Measurements from ENCODE around the gene NCOA3. TPM values are rescaled to one million over a fixed set of nuclear protein-coding genes. Genes with fewer than 3 reads are reported as not detected.

NCOA3 gene
- total and polyA plus RNA-seq, 10 of the 15 experiments (the other 5 are each of a cell fraction or from before 2014, with no cell fraction given): 16.9 to 96.2 (median 73.6) TPM

GRCh38 chr20:47508278-47508677 is 6.6 kb downstream of the NCOA3 start (continued):
- TF ChIP-seq ZNF24 (IDR thresholded peaks at IDR 0.05) (0 out of 2 replicates have a peak, but pooled peaks have one; percentile 11), POLR2AphosphoS5 (IDR thresholded peaks at IDR 0.05; ENCODE audit: low read length) (no peak), NR2C1 (IDR thresholded peaks at IDR 0.05) (no peak), BCLAF1 (IDR thresholded peaks at IDR 0.05) (no peak), MYC (IDR thresholded peaks at IDR 0.05; ENCODE audit: insufficient read depth, insufficient read length, insufficient replicate concordance, low read length, severe bottlenecking) (no peak)
- TF ChIP-seq, protein P1, sequence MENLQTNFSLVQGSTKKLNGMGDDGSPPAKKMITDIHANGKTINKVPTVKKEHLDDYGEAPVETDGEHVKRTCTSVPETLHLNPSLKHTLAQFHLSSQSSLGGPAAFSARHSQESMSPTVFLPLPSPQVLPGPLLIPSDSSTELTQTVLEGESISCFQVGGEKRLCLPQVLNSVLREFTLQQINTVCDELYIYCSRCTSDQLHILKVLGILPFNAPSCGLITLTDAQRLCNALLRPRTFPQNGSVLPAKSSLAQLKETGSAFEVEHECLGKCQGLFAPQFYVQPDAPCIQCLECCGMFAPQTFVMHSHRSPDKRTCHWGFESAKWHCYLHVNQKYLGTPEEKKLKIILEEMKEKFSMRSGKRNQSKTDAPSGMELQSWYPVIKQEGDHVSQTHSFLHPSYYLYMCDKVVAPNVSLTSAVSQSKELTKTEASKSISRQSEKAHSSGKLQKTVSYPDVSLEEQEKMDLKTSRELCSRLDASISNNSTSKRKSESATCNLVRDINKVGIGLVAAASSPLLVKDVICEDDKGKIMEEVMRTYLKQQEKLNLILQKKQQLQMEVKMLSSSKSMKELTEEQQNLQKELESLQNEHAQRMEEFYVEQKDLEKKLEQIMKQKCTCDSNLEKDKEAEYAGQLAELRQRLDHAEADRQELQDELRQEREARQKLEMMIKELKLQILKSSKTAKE (IDR thresholded peaks at IDR 0.05; ENCODE audit: low read depth, poor library complexity, severe bottlenecking): no peak

All from GM12878 (cell line).